SK-N-SH (cell line): ENCODE data around the gene TBC1D13.

Experiments
- CTCF ChIP-seq: fragments of 200-600 bp; sonication (generic); IDR thresholded peaks from 2 replicates; pipeline ENCODE4 v1.6.1; 2017; ENCODE audit warnings: antibody characterized with exemption, mild to moderate bottlenecking, moderate library complexity
- EP300 ChIP-seq, 2 experiments: IDR thresholded peaks; 2 replicates each; pipeline versions ENCODE4 v1.4.0 to v1.6.1; 2012; ENCODE audit warnings: borderline replicate concordance in 1 of 2, low read depth in 1 of 2, low read length in 1 of 2
- EZH2phosphoT487 ChIP-seq: fragments of 200-600 bp; sonication (generic); IDR thresholded peaks from 2 replicates; pipeline ENCODE4 v1.6.1; 2017; ENCODE audit warnings: low read depth, mixed run types, mild to moderate bottlenecking, antibody characterized with exemption, moderate library complexity, borderline replicate concordance
- IRF3 ChIP-seq: fragments of 150-350 bp; IDR thresholded peaks from 2 replicates; pipeline ENCODE4 v1.6.1; 2016; ENCODE audit warnings: mild to moderate bottlenecking, low read depth, low read length
- JUND ChIP-seq: IDR thresholded peaks from 2 replicates; pipeline ENCODE4 v1.4.0; 2012
- MXI1 ChIP-seq: IDR thresholded peaks from 2 replicates; pipeline ENCODE4 v1.6.1; 2012; ENCODE audit warnings: mild to moderate bottlenecking, low read depth, low read length, improper control_type of control experiment
- PBX3 ChIP-seq: IDR thresholded peaks from 2 replicates; pipeline ENCODE4; 2012
- POLR2AphosphoS5 ChIP-seq: IDR thresholded peaks from 2 replicates; pipeline ENCODE4 v1.6.1; 2012; ENCODE audit warnings: low read depth, low read length
- RAD21 ChIP-seq: IDR thresholded peaks from 2 replicates; pipeline ENCODE4 v1.6.1; 2012; ENCODE audit warnings: mild to moderate bottlenecking, low read length
- RXRA ChIP-seq: IDR thresholded peaks from 2 replicates; pipeline ENCODE4 v1.4.0; 2012; ENCODE audit warnings: low read depth, mild to moderate bottlenecking, borderline replicate concordance
- SIN3A ChIP-seq: IDR thresholded peaks from 2 replicates; pipeline ENCODE4 v1.6.1; 2012; ENCODE audit warnings: low read depth, mild to moderate bottlenecking, low read length, moderate library complexity, borderline replicate concordance
- TAF1 ChIP-seq: IDR thresholded peaks from 2 replicates; pipeline ENCODE4 v1.6.1; 2012; ENCODE audit warnings: low read depth, mild to moderate bottlenecking, low read length, moderate library complexity, borderline replicate concordance
- USF1 ChIP-seq: IDR thresholded peaks from 2 replicates; pipeline ENCODE4 v1.4.0; 2012; ENCODE audit warnings: low read depth, borderline replicate concordance
- USF2 ChIP-seq: fragments of 150-350 bp; IDR thresholded peaks from 2 replicates; pipeline ENCODE4 v1.6.1; 2017; ENCODE audit warnings: antibody characterized with exemption, low read length, low read depth, borderline replicate concordance

GRCh38 chr9:128845186-128845931, 58.3 kb downstream of the TBC1D13 start:
- TF ChIP-seq CTCF (no peak), SIN3A (no peak), EZH2phosphoT487 (no peak), EP300 (IDR thresholded peaks at IDR 0.05; ENCODE audit: borderline replicate concordance in 1 of 2, low read depth in 1 of 2, low read length in 1 of 2) (no peak), POLR2AphosphoS5 (no peak), USF1 (no peak), IRF3 (no peak), USF2 (no peak), TAF1 (no peak), PBX3 (no peak), RXRA (no peak), MXI1 (no peak), RAD21 (peak; percentile 21; the same call in 1 of the 2 replicates), JUND (no peak)
